K562 (cell line): ENCODE measurements around the gene FITM1. TPM values are rescaled to one million over a fixed set of nuclear protein-coding genes. Genes with fewer than 3 reads are reported as not detected.

ENCODE experiments used
- ATAC-seq: fragments of 200-7000 bp; cut with Tn5 transposase; 3 replicates; pipeline ENCODE4 v1.9.1; 2020; ENCODE audit warnings: moderate library complexity
- BruUV-seq: library from RNA; stranded (reverse); fragments of 400-500 nt; replicated peaks from 2 replicates; lab custom pipeline; 2021; lab: Mats Ljungman, UMichigan
- CTCF ChIA-PET: fragments of 300-600 bp; formaldehyde crosslinking; extraction: SDS; loops from one replicate; lab custom pipeline; 2021; ENCODE audit warnings: low intra/inter-chr PET ratio; lab: Yijun Ruan, JAX
- POLR2A ChIA-PET: fragments of 300-600, 350-650 bp; sonication (Branson Sonifier 250); formaldehyde crosslinking; extraction: SDS; loops from one replicate; lab custom pipeline; 2021; ENCODE audit warnings: antibody characterized with exemption, inconsistent platforms; lab: Yijun Ruan, JAX
- DNase-seq, 4 experiments: peaks; one replicate each; pipeline versions ENCODE4 v3.0.0 to v3.0.0-alpha.2; 2011 to 2018; ENCODE audit warnings: low spot score in 3 of 4, mixed read lengths in 3 of 4; ENCODE audit errors: extremely low read depth in 1 of 4
- FAIRE-seq: peaks from 2 replicates; lab custom pipeline; 2011; peaks lifted over from hg19 to GRCh38; lab: Jason Lieb, UNC
- H2AFZ ChIP-seq: 2 replicates; pipeline ENCODE4 v1.6.0; 2011; ENCODE audit warnings: low read depth, low read length, control low read depth, inconsistent platforms
- H3K27ac ChIP-seq: fragments of 200-600 bp; 3 replicates; pipeline ENCODE4 v1.8.0; 2011; ENCODE audit warnings: low read depth, mild to moderate bottlenecking, control low read depth, inconsistent platforms, low read length, moderate library complexity, mixed read lengths; ENCODE audit errors: extremely low read depth
- H3K27me3 ChIP-seq, 2 experiments: fragments of 300-600 bp in 1 of 2; 2 replicates in 1 of 2; 3 replicates in 1 of 2; pipeline versions ENCODE4 v1.6.0 to v1.8.0; 2011; ENCODE audit warnings: inconsistent platforms in 2 of 2, low read length in 2 of 2, mild to moderate bottlenecking in 1 of 2, mixed read lengths in 1 of 2, moderate library complexity in 1 of 2; ENCODE audit not compliant: control insufficient read depth in 2 of 2, insufficient read depth in 2 of 2
- H3K36me3 ChIP-seq: fragments of 300-600 bp; 3 replicates; pipeline ENCODE4 v1.8.0; 2011; ENCODE audit warnings: mild to moderate bottlenecking, low read length, inconsistent platforms; ENCODE audit not compliant: control insufficient read depth, insufficient read depth
- H3K4me1 ChIP-seq, 2 experiments: fragments of 200-600 bp in 1 of 2; replicated peaks in 1 of 2; 2 replicates in 1 of 2; 3 replicates in 1 of 2; pipeline versions ENCODE4 v1.5.1 to v1.8.0; 2011; ENCODE audit warnings: inconsistent platforms in 2 of 2, low read length in 2 of 2, mild to moderate bottlenecking in 1 of 2, mixed read lengths in 1 of 2, moderate library complexity in 1 of 2; ENCODE audit not compliant: control insufficient read depth in 2 of 2, insufficient read depth in 2 of 2
- H3K4me2 ChIP-seq: 2 replicates; pipeline ENCODE4 v1.6.1; 2011; ENCODE audit warnings: low read length, control low read depth, inconsistent platforms, mixed read lengths; ENCODE audit not compliant: insufficient read depth
- H3K4me3 ChIP-seq: fragments of 200-600 bp; sonication (generic), shearing (Covaris generic); 2 replicates; pipeline ENCODE4 v1.5.1; 2016; ENCODE audit warnings: control low read depth, inconsistent platforms
- H3K79me2 ChIP-seq: fragments of 200-600 bp; 3 replicates; pipeline ENCODE4 v1.8.0; 2011; ENCODE audit warnings: low read length, inconsistent platforms; ENCODE audit not compliant: control insufficient read depth, insufficient read depth
- H3K9ac ChIP-seq, 2 experiments: 2 replicates each; pipeline versions ENCODE4 v1.6.0 to v1.6.1; 2011; ENCODE audit warnings: low read depth in 2 of 2, low read length in 2 of 2, control low read depth in 1 of 2, inconsistent platforms in 1 of 2, mild to moderate bottlenecking in 1 of 2, mixed read lengths in 1 of 2; ENCODE audit not compliant: insufficient read depth in 1 of 2
- H3K9me1 ChIP-seq: one replicate; pipeline ENCODE4 v1.6.0; 2011; ENCODE audit warnings: inconsistent platforms, mild to moderate bottlenecking, low read length, moderate library complexity; ENCODE audit not compliant: control insufficient read depth, insufficient read depth
- H3K9me3 ChIP-seq: replicated peaks from 2 replicates; pipeline ENCODE4 v1.5.1; 2011; ENCODE audit warnings: low read depth, low read length, inconsistent platforms; ENCODE audit not compliant: control insufficient read depth, insufficient read depth
- H4K20me1 ChIP-seq: replicated peaks from 2 replicates; pipeline ENCODE4 v1.6.1; 2011; ENCODE audit warnings: low read length, inconsistent platforms, mixed read lengths; ENCODE audit not compliant: control insufficient read depth, insufficient read depth
- ADNP ChIP-seq: fragments of 200-800 bp; sonication (Bioruptor generic); IDR thresholded peaks from 2 replicates; pipeline ENCODE4 v1.6.1; 2016; ENCODE audit warnings: missing genetic modification characterization, missing compliant biosample characterization
- BCOR ChIP-seq: fragments of 450-650 bp; IDR thresholded peaks from 2 replicates; pipeline ENCODE4 v1.6.1; 2016
- CBFB ChIP-seq: sonication (generic); formaldehyde crosslinking; IDR thresholded peaks from 2 replicates; pipeline ENCODE4 v1.4.0; 2020; ENCODE audit warnings: mild to moderate bottlenecking, missing genetic modification reagents
- ETV1 ChIP-seq: fragments of 450-650 bp; conservative IDR thresholded peaks from 2 replicates; pipeline ENCODE4 v1.6.1; 2016; ENCODE audit warnings: missing genetic modification characterization, control low read depth, low read depth, missing compliant biosample characterization
- EZH2 ChIP-seq: IDR thresholded peaks from 2 replicates; pipeline ENCODE4 v1.6.1; 2012; ENCODE audit warnings: low read depth, mild to moderate bottlenecking, inconsistent platforms, low read length, borderline replicate concordance
- FOXA1 ChIP-seq: fragments of 450-650 bp; IDR thresholded peaks from 2 replicates; pipeline ENCODE4 v1.6.1; 2016; ENCODE audit warnings: mild to moderate bottlenecking, borderline replicate concordance
- HES1 ChIP-seq: fragments of 450-650 bp; IDR thresholded peaks from 2 replicates; pipeline ENCODE4 v1.6.1; 2016; ENCODE audit warnings: low read depth, mild to moderate bottlenecking, moderate library complexity
- HMGN3 ChIP-seq: IDR thresholded peaks from 2 replicates; pipeline ENCODE4 v1.6.1; 2011; ENCODE audit warnings: borderline replicate concordance, low read depth, mild to moderate bottlenecking, mixed read lengths, low read length; ENCODE audit not compliant: insufficient read length; ENCODE audit errors: extremely low read depth
- MAZ ChIP-seq, 2 experiments: fragments of 450-650 bp in 1 of 2; sonication (generic) in 1 of 2; formaldehyde crosslinking; IDR thresholded peaks in 1 of 2; conservative IDR thresholded peaks in 1 of 2; 2 replicates each; pipeline versions ENCODE4 v1.4.0 to v1.5.0; 2020; ENCODE audit warnings: mild to moderate bottlenecking in 1 of 2, missing genetic modification reagents in 1 of 2
- MCM3 ChIP-seq: fragments of 450-650 bp; IDR thresholded peaks from 2 replicates; pipeline ENCODE4 v1.6.1; 2016
- NCOA1 ChIP-seq: fragments of 450-650 bp; IDR thresholded peaks from 2 replicates; pipeline ENCODE4 v1.6.1; 2016; ENCODE audit warnings: low read depth
- NUFIP1 ChIP-seq: fragments of 450-650 bp; IDR thresholded peaks from 2 replicates; pipeline ENCODE4 v1.6.1; 2018; ENCODE audit not compliant: partially characterized antibody
- PRPF4 ChIP-seq: fragments of 200-400 bp; formaldehyde crosslinking; IDR thresholded peaks from one replicate; pipeline ENCODE4 v1.6.1; 2017; ENCODE audit warnings: low read length, low read depth, mild to moderate bottlenecking; ENCODE audit not compliant: insufficient read depth, poor library complexity, severe bottlenecking
- SETDB1 ChIP-seq: IDR thresholded peaks from one replicate; pipeline ENCODE4 v1.6.1; 2012; ENCODE audit warnings: low read length, control low read depth, inconsistent platforms
- SP2 ChIP-seq: IDR thresholded peaks from 2 replicates; pipeline ENCODE4 v1.6.1; 2011; ENCODE audit warnings: mild to moderate bottlenecking, low read depth, low read length, moderate library complexity; ENCODE audit not compliant: poor library complexity, severe bottlenecking; ENCODE audit errors: extremely low read depth
- SREBF1 ChIP-seq: fragments of 150-350 bp; IDR thresholded peaks from 2 replicates; pipeline ENCODE4 v1.6.1; 2014; ENCODE audit warnings: antibody characterized with exemption, low read depth, low read length, borderline replicate concordance
- SREBF2 ChIP-seq: sonication (generic); formaldehyde crosslinking; IDR thresholded peaks from 2 replicates; pipeline ENCODE4 v1.4.0; 2020; ENCODE audit warnings: mild to moderate bottlenecking, missing genetic modification reagents
- TAF7 ChIP-seq: fragments of 450-650 bp; IDR thresholded peaks from 2 replicates; pipeline ENCODE4 v1.6.1; 2016; ENCODE audit warnings: missing genetic modification characterization, missing compliant biosample characterization
- TRIM24 ChIP-seq, 2 experiments: fragments of 450-650 bp; IDR thresholded peaks; 2 replicates each; pipeline ENCODE4 v1.6.1; 2016
- ZFX ChIP-seq: sonication (generic); formaldehyde crosslinking; IDR thresholded peaks from 2 replicates; pipeline ENCODE4 v1.8.0; 2022; ENCODE audit warnings: mild to moderate bottlenecking, missing genetic modification reagents, moderate library complexity
- ZNF124 ChIP-seq: sonication (generic); formaldehyde crosslinking; IDR thresholded peaks from 2 replicates; pipeline ENCODE4 v1.8.1; 2022; ENCODE audit warnings: missing genetic modification reagents
- ZNF24 ChIP-seq: fragments of 450-650 bp; IDR thresholded peaks from 2 replicates; pipeline ENCODE4 v1.6.1; 2016
- WGBS: fragments of 100-300 bp; shearing (Covaris generic); methylation state at CpG from one replicate; pipeline ENCODE4 v1.1.6; 2016; ENCODE audit warnings: low coverage, mixed read lengths; ENCODE audit not compliant: insufficient coverage; ENCODE audit errors: missing lambda C conversion rate; 5-methylcytosine and 5-hydroxymethylcytosine counted together
- in situ Hi-C: fragments of 300-500 bp; cut with MboI; formaldehyde crosslinking; loops from 4 replicates; pipeline ENCODE4 v1.15.0; 2018; ENCODE audit warnings: inconsistent platforms, mixed read lengths
- intact Hi-C: fragments of 100-400 bp; cut with micrococcal nuclease; formaldehyde crosslinking; loops from 2 replicates; pipeline ENCODE4 v1.14.2; 2022
- polyA plus RNA-seq, 8 experiments: library from polyadenylated mRNA; depleted of rRNA in 4 of 8; stranded (reverse) in 5 of 8; unstranded in 3 of 8; fragments of >200 nt; fragmentation: Nextera tagmentation in 2 of 8; fragmentation: Illumina TruSeq in 1 of 8; extraction: Ambion mirVana in 2 of 8; extraction: Trizol in 1 of 8; gene quantifications; 2 replicates each; pipeline versions ENCODE4 v1.2.1 to v1.2.3, GENCODE V29; 2011 to 2014; ENCODE audit warnings: inconsistent platforms in 1 of 8, missing spikeins in 1 of 8
- total RNA-seq, 7 experiments: library from RNA; depleted of rRNA in 6 of 7; stranded (reverse); fragments of >200 nt in 6 of 7; fragmentation: Illumina TruSeq in 2 of 7; extraction: Trizol in 2 of 7; gene quantifications; 2 replicates each; pipeline versions ENCODE4 v1.2.1 to v1.2.3, GENCODE V29; 2011 to 2021; ENCODE audit warnings: low replicate concordance in 1 of 7

Gene FITM1
- total and polyA plus RNA-seq, 9 of the 15 experiments (the other 6 are each of a cell fraction or from before 2014, with no cell fraction given): 0.09 to 0.20 TPM; not detected in 7

- no TSS peak for BruUV-seq
- no peaks in the 10 kb centered on the region for H4K20me1 ChIP-seq
- peaks cover 10% of the 10 kb centered on the region in 2 experiments; a peak in 4 of 5 replicates for H3K4me1 ChIP-seq
- peak; percentile 68 to 91 (median 71) for DNase-seq
- peak overlapping the region; percentile 51 for H3K4me3 ChIP-seq
- H3K36me3 ChIP-seq: peaks cover 28% of the 10 kb centered on the region; the same call in 2 of the 3 replicates
- intact Hi-C loops: loop anchor here (2.0 kb wide), 2 partner anchors 19 to 33 kb away; partner anchors contain the start of genes PCK2, PSME2 and RNF31
- WGBS: under 1% methylated on average over 41 of the region's 42 CpGs
- in situ Hi-C loops: no loop called here
- ATAC-seq: peak; percentile 82
- ChIA-PET POLR2A (interaction anchor here (0.7 to 5.0 kb wide), 18 partner anchors 8 to 193 kb away, joined by 3 to 38 read pairs (median 5); partner anchors contain the start of genes CHMP4A, EMC9, PCK2 and PSME1), CTCF (interaction anchor here (0.6 kb wide), 1 partner anchor 313 kb away, joined by 3 read pairs; no protein-coding TSS in a partner anchor)
- peak overlapping the region; percentile 89 to 97 for H3K9ac ChIP-seq
- H2AFZ ChIP-seq: peak overlapping the region; percentile 87
- no peaks in the 10 kb centered on the region for H3K9me1 ChIP-seq
- peak overlapping the region; percentile 95 for H3K27ac ChIP-seq
- H3K79me2 ChIP-seq: peaks cover 18% of the 10 kb centered on the region
- H3K4me2 ChIP-seq: peak overlapping the region; percentile 94
- FAIRE-seq: no peak
- H3K9me3 ChIP-seq: no peaks in the 10 kb centered on the region
- H3K27me3 ChIP-seq: no peaks in the 10 kb centered on the region
- TF ChIP-seq ZFX (CRISPR knock-in tag) (peak; percentile 92), SREBF2 (CRISPR knock-in tag) (no peak), EZH2 (no peak), SREBF1 (no peak), MAZ (CRISPR knock-in tag; conservative IDR thresholded peaks at IDR 0.05 in 1 of 2, IDR thresholded peaks at IDR 0.05 in 1 of 2) (peak; percentile 74 to 89), ETV1 (tag) (peak; percentile 94), TRIM24 (IDR thresholded peaks at IDR 0.05) (0 out of 4 replicates have a peak, but pooled peaks of 1 of the 2 experiments have one; percentile 16), NCOA1 (0 out of 2 replicates have a peak, but pooled peaks have one; percentile 30), PRPF4 (no peak), ZNF24 (no peak), CBFB (CRISPR knock-in tag) (no peak), SP2 (no peak), SETDB1 (no peak), ADNP (tag) (no peak), HES1 (no peak), ZNF124 (CRISPR knock-in tag) (no peak), BCOR (peak; percentile 47; the same call in 1 of the 2 replicates), HMGN3 (peak; percentile 28), FOXA1 (no peak), NUFIP1 (no peak), MCM3 (no peak), TAF7 (tag) (peak; percentile 28; the same call in 1 of the 2 replicates)
Measured at GRCh38 chr14:24113801-24114531, 16.5 kb upstream of the FITM1 start.
